ENCODE measurements around the gene KREMEN2.
"Not testable (repeated sequence)": the region's sequence is repeated elsewhere in the genome, so short reads cannot be mapped to it uniquely, and the experiment has no call there.

The KREMEN2 gene

GRCh38 chr16:2963723-2964474 lies at the start of gene KREMEN2:
TSS of gene KREMEN2 (plus strand) at chr16:2964275. CDS start at chr16:2964521, 246 bp downstream.
- DNase-seq (ENCODE audit: low read depth in 2 of 2, low spot score in 1 of 2) = no peak

- no peak for DNase-seq (ENCODE audit: low read depth in 2 of 2, low spot score in 1 of 2)
These were observed 48.7 kb upstream of the KREMEN2 start for GRCh38 chr16:2915196-2915929.

- peak in 1 of 2 donors; percentile 25 for DNase-seq (ENCODE audit: low read depth in 2 of 2, low spot score in 1 of 2)
These were observed 44.4 kb upstream of the KREMEN2 start for GRCh38 chr16:2919511-2920255.

GRCh38 chr16:2923481-2923880 lies 40.6 kb upstream of the KREMEN2 start:
- DNase-seq (ENCODE audit: low read depth in 2 of 2, low spot score in 1 of 2) = no peak

- no peak for DNase-seq (ENCODE audit: low read depth in 2 of 2, low spot score in 1 of 2)
These were observed 38.9 kb upstream of the KREMEN2 start for GRCh38 chr16:2924901-2925755.

- no peak for DNase-seq (ENCODE audit: low read depth in 2 of 2, low spot score in 1 of 2)
These were observed 38.0 kb upstream of the KREMEN2 start for GRCh38 chr16:2925951-2926649.

- DNase-seq (ENCODE audit: low read depth in 2 of 2, low spot score in 1 of 2) = no peak
These were observed 37.5 kb upstream of the KREMEN2 start for GRCh38 chr16:2926650-2926999.

GRCh38 chr16:2927010-2927646 lies 36.9 kb upstream of the KREMEN2 start:
- peak; percentile 74 to 78 for DNase-seq (ENCODE audit: low read depth in 2 of 2, low spot score in 1 of 2)

- not testable (repeated sequence) for DNase-seq (ENCODE audit: low read depth in 2 of 2, low spot score in 1 of 2)
These were observed 35.9 kb upstream of the KREMEN2 start for GRCh38 chr16:2928151-2928550.

- no peak for DNase-seq (ENCODE audit: low read depth in 2 of 2, low spot score in 1 of 2)
These were observed 35.3 kb upstream of the KREMEN2 start for GRCh38 chr16:2928796-2929195.

- DNase-seq (ENCODE audit: low read depth in 2 of 2, low spot score in 1 of 2) = no peak
These were observed 34.4 kb upstream of the KREMEN2 start for GRCh38 chr16:2929693-2930092.

GRCh38 chr16:2930236-2930635 lies 33.8 kb upstream of the KREMEN2 start:
- DNase-seq (ENCODE audit: low read depth in 2 of 2, low spot score in 1 of 2) = no peak

GRCh38 chr16:2931231-2931914 lies 32.7 kb upstream of the KREMEN2 start:
- not testable (repeated sequence) for DNase-seq (ENCODE audit: low read depth in 2 of 2, low spot score in 1 of 2)

- DNase-seq (ENCODE audit: low read depth in 2 of 2, low spot score in 1 of 2) = no peak
These were observed 30.9 kb upstream of the KREMEN2 start for GRCh38 chr16:2933136-2933535.

- no peak for DNase-seq (ENCODE audit: low read depth in 2 of 2, low spot score in 1 of 2)
These were observed 30.4 kb upstream of the KREMEN2 start for GRCh38 chr16:2933701-2934100.

GRCh38 chr16:2934450-2934849 lies 29.6 kb upstream of the KREMEN2 start:
- DNase-seq (ENCODE audit: low read depth in 2 of 2, low spot score in 1 of 2) = no peak

GRCh38 chr16:2936436-2937011 lies 27.6 kb upstream of the KREMEN2 start:
- no peak for DNase-seq (ENCODE audit: low read depth in 2 of 2, low spot score in 1 of 2)

- no peak for DNase-seq (ENCODE audit: low read depth in 2 of 2, low spot score in 1 of 2)
These were observed 26.9 kb upstream of the KREMEN2 start for GRCh38 chr16:2937170-2937569.

GRCh38 chr16:2938206-2938605 lies 25.9 kb upstream of the KREMEN2 start:
- DNase-seq (ENCODE audit: low read depth in 2 of 2, low spot score in 1 of 2) = no peak

Data from stimulated activated CD8-positive, alpha-beta memory T cell treated with anti-CD3 and anti-CD28 coated beads, Interleukin-4, amount 100 ng/mL, for 1 hour (primary cell).